ENCODE measurements around the gene FAXDC2. TPM values are rescaled to one million over a fixed set of nuclear protein-coding genes. Genes with fewer than 3 reads are reported as not detected.

Gene FAXDC2
- total RNA-seq, 2 donors from 2014 or later = 2.3 to 6.2 TPM

- no peak for DNase-seq
- no peak overlapping the region for H3K9ac ChIP-seq (ENCODE audit: extremely low read depth, low read length, poor library complexity, severe bottlenecking)
- no peak overlapping the region for H3K27ac ChIP-seq (ENCODE audit: low read depth, low read length)
- H3K4me1 Mint-ChIP-seq = peaks cover 17% of the 10 kb centered on the region
- H3K4me1 ChIP-seq (ENCODE audit: control insufficient read depth, insufficient read depth, low read length) = no peaks in the 10 kb centered on the region
- peaks cover 79% of the 10 kb centered on the region for H3K36me3 Mint-ChIP-seq (ENCODE audit: low read depth)
- 94 to 100% methylated on average over 1 to 4 of the region's 4 CpGs for WGBS, 2 experiments (ENCODE audit: insufficient coverage in 1 of 2, insufficient read length in 1 of 2)
- no peak overlapping the region for H3K4me3 Mint-ChIP-seq
- no peak overlapping the region for H3K4me3 ChIP-seq (ENCODE audit: low read length)
- H3K9me3 ChIP-seq (ENCODE audit: control insufficient read depth, low read length) = no peaks in the 10 kb centered on the region
- no peaks in the 10 kb centered on the region for H3K27me3 Mint-ChIP-seq (ENCODE audit: insufficient read depth)
- no peak for TF ChIP-seq CTCF (conservative IDR thresholded peaks at IDR 0.05)
- H3K27me3 ChIP-seq (ENCODE audit: control insufficient read depth, insufficient read depth, low read length, poor library complexity, severe bottlenecking) = no peaks in the 10 kb centered on the region
- no peak overlapping the region for H3K27ac Mint-ChIP-seq
- H3K36me3 ChIP-seq (ENCODE audit: control insufficient read depth, insufficient read depth, low read length) = peaks cover 94% of the 10 kb centered on the region
- no peaks in the 10 kb centered on the region for H3K9me3 Mint-ChIP-seq
Observed at GRCh38 chr5:154898210-154898609, 47.8 kb upstream of the FAXDC2 start.

- Mint-ChIP-seq H3K4me3 (no peak overlapping the region), H3K36me3 (ENCODE audit: low read depth) (peaks cover 80% of the 10 kb centered on the region), H3K4me1 (peaks cover 17% of the 10 kb centered on the region), H3K27ac (peak overlapping the region; percentile 55), H3K27me3 (ENCODE audit: insufficient read depth) (no peaks in the 10 kb centered on the region), H3K9me3 (no peaks in the 10 kb centered on the region)
- no peak overlapping the region for H3K9ac ChIP-seq (ENCODE audit: extremely low read depth, low read length, poor library complexity, severe bottlenecking)
- TF ChIP-seq CTCF (conservative IDR thresholded peaks at IDR 0.05) = no peak
- H3K27me3 ChIP-seq (ENCODE audit: control insufficient read depth, insufficient read depth, low read length, poor library complexity, severe bottlenecking) = no peaks in the 10 kb centered on the region
- H3K36me3 ChIP-seq (ENCODE audit: control insufficient read depth, insufficient read depth, low read length) = peaks cover 94% of the 10 kb centered on the region
- no peaks in the 10 kb centered on the region for H3K4me1 ChIP-seq (ENCODE audit: control insufficient read depth, insufficient read depth, low read length)
- no peak for DNase-seq
- H3K27ac ChIP-seq (ENCODE audit: low read depth, low read length) = no peak overlapping the region
- H3K9me3 ChIP-seq (ENCODE audit: control insufficient read depth, low read length) = no peaks in the 10 kb centered on the region
- no peak overlapping the region for H3K4me3 ChIP-seq (ENCODE audit: low read length)
Observed at GRCh38 chr5:154896562-154897165, 46.3 kb upstream of the FAXDC2 start.

- Histone ChIP-seq H3K27ac (ENCODE audit: low read depth, low read length) (no peak overlapping the region), H3K36me3 (ENCODE audit: control insufficient read depth, insufficient read depth, low read length) (peaks cover 94% of the 10 kb centered on the region), H3K9ac (ENCODE audit: extremely low read depth, low read length, poor library complexity, severe bottlenecking) (no peak overlapping the region), H3K4me1 (ENCODE audit: control insufficient read depth, insufficient read depth, low read length) (no peaks in the 10 kb centered on the region), H3K4me3 (ENCODE audit: low read length) (no peak overlapping the region), H3K9me3 (ENCODE audit: control insufficient read depth, low read length) (no peaks in the 10 kb centered on the region), H3K27me3 (ENCODE audit: control insufficient read depth, insufficient read depth, low read length, poor library complexity, severe bottlenecking) (no peaks in the 10 kb centered on the region)
- Mint-ChIP-seq H3K4me1 (peaks cover 17% of the 10 kb centered on the region), H3K9me3 (no peaks in the 10 kb centered on the region), H3K27me3 (ENCODE audit: insufficient read depth) (no peaks in the 10 kb centered on the region), H3K36me3 (ENCODE audit: low read depth) (peaks cover 81% of the 10 kb centered on the region), H3K4me3 (no peak overlapping the region), H3K27ac (peak overlapping the region; percentile 81)
- 83 to 89% methylated on average over 12 to 14 of the region's 14 CpGs for WGBS, 2 experiments (ENCODE audit: insufficient coverage in 1 of 2, insufficient read length in 1 of 2)
- TF ChIP-seq CTCF (conservative IDR thresholded peaks at IDR 0.05) = no peak
- no peak for DNase-seq
Observed at GRCh38 chr5:154895606-154896561, 45.5 kb upstream of the FAXDC2 start.

Data from endodermal cell (in vitro differentiated cells).